Measurements from ENCODE around the gene ERN1. TPM values are rescaled to one million over a fixed set of nuclear protein-coding genes. Genes with fewer than 3 reads are reported as not detected.

The ERN1 gene
- total and polyA plus RNA-seq, 4 donors, result 8.3 to 34.2 (median 19.4) TPM

DNA sequence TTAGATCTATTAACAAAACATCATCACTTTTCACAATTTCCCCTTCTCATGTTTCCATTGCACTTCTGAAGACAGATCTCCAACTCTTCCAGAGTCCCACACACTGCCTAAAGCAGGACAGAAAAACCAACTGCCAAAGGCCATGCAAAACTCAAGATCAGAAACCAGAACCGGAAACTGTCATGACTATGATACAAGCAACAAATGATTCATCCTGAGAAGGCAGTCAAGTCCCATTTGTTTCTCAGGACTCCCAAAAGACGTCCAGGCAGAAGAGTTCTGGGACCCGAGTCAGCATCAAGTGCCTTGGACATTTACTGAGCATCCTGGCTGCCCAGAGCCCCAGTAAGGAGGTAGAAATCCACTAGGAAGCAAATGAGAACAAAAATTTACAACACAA lies 38.8 kb downstream of the ERN1 start:
- Histone ChIP-seq H3K36me3 (ENCODE audit: control insufficient read depth in 4 of 4, insufficient read depth in 4 of 4, low read length in 4 of 4) (peaks cover 0 to 4% (median 1%) of the 10 kb centered on the region in 4 donors), H3K4me1 (ENCODE audit: control insufficient read depth in 5 of 5, insufficient read depth in 5 of 5, low read length in 5 of 5) (peaks cover 0 to 10% (median 4%) of the 10 kb centered on the region in 5 donors), H3K27ac (ENCODE audit: low read depth in 1 of 2, low read length in 1 of 2) (no peak overlapping the region), H3K4me3 (no peak overlapping the region), H3K27me3 (ENCODE audit: control insufficient read depth in 3 of 3, insufficient read depth in 3 of 3, low read length in 2 of 3) (no peaks in the 10 kb centered on the region), H3K9me3 (ENCODE audit: control insufficient read depth in 4 of 4, insufficient read depth in 3 of 4, low read length in 3 of 4) (peaks cover 0 to 2% (median 0%) of the 10 kb centered on the region in 4 donors), H3K9ac (ENCODE audit: insufficient read depth in 1 of 2, low read length in 2 of 2) (no peak overlapping the region)
- ATAC-seq (ENCODE audit: insufficient read depth, low FRiP score), result no peak
- WGBS, 2 donors, result 81 to 93% methylated on average over 3 of the region's 3 CpGs
- DNase-seq, result no peak
- TF ChIP-seq, protein P1, sequence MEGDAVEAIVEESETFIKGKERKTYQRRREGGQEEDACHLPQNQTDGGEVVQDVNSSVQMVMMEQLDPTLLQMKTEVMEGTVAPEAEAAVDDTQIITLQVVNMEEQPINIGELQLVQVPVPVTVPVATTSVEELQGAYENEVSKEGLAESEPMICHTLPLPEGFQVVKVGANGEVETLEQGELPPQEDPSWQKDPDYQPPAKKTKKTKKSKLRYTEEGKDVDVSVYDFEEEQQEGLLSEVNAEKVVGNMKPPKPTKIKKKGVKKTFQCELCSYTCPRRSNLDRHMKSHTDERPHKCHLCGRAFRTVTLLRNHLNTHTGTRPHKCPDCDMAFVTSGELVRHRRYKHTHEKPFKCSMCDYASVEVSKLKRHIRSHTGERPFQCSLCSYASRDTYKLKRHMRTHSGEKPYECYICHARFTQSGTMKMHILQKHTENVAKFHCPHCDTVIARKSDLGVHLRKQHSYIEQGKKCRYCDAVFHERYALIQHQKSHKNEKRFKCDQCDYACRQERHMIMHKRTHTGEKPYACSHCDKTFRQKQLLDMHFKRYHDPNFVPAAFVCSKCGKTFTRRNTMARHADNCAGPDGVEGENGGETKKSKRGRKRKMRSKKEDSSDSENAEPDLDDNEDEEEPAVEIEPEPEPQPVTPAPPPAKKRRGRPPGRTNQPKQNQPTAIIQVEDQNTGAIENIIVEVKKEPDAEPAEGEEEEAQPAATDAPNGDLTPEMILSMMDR (IDR thresholded peaks at IDR 0.05; ENCODE audit: control extremely low read depth, extremely low read depth), result no peak

DNA sequence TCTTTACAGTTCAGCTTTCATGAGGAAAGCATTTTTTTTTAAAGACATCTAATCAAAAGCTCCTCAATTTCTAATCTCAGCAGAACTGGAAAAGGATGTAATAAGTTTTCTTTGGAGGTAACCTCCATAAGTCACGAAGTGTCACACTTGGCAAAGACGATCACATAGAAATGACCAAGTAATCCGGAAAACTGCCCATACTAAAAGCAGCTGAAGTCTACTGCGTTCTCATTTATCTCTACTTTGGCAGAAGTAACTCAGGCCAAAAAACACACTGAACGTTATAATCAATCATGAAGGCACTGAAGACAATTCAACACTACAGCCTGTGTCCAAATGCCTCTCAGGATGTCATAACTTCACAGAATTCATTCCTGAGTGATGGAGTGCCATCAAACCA lies 39.8 kb downstream of the ERN1 start:
- Histone ChIP-seq H3K4me3 (no peak overlapping the region), H3K9me3 (ENCODE audit: control insufficient read depth in 4 of 4, insufficient read depth in 3 of 4, low read length in 3 of 4) (peaks cover 0 to 2% (median 0%) of the 10 kb centered on the region in 4 donors), H3K9ac (ENCODE audit: insufficient read depth in 1 of 2, low read length in 2 of 2) (no peak overlapping the region), H3K27me3 (ENCODE audit: control insufficient read depth in 3 of 3, insufficient read depth in 3 of 3, low read length in 2 of 3) (no peaks in the 10 kb centered on the region), H3K4me1 (ENCODE audit: control insufficient read depth in 5 of 5, insufficient read depth in 5 of 5, low read length in 5 of 5) (peaks cover 0 to 11% (median 4%) of the 10 kb centered on the region in 5 donors), H3K36me3 (ENCODE audit: control insufficient read depth in 4 of 4, insufficient read depth in 4 of 4, low read length in 4 of 4) (peaks cover 0 to 4% (median 1%) of the 10 kb centered on the region in 4 donors), H3K27ac (ENCODE audit: low read depth in 1 of 2, low read length in 1 of 2) (no peak overlapping the region)
- WGBS, 2 donors, result 80 to 92% methylated on average over 5 of the region's 5 CpGs
- no peak for ATAC-seq (ENCODE audit: insufficient read depth, low FRiP score)
- peak in 1 of 3 donors; percentile 32 for DNase-seq
- TF ChIP-seq, protein P1 (IDR thresholded peaks at IDR 0.05; ENCODE audit: control extremely low read depth, extremely low read depth), result no peak

DNA sequence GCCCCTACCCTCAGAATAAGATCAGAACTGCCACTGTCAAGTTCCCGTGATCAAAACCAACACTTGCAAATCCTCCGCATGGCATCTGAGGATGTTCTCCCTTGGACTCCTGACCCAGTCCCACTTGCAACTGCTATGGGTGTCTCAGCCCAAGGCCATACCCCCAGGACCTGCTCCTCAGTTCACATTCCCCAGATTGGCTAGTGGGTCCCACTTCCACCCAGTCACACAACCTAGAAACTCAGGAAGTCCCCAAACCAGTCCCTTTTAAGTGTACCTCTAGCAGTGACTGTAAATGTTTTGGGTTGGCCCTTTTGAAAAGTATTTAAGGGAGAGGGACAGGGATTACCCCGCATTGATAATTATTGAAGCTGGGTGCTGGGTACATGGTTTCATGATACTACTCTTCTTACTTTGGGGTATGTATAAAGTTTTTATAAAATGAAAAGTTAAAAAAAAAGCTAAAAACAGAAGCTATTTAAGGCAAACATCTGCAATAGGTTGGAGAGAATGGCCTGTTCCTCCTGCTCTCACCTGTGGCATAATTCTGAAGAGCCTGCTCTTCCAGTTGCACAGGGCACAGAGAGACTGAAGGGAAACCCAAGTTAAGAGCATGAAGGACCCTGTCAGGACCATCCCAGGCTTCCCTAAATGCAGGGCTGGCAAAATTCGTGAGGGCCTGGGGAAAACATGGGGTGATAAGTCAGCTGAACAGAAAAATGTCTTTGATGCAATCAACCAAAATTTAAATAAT lies 42.5 kb downstream of the ERN1 start:
- TF ChIP-seq, protein P1 (IDR thresholded peaks at IDR 0.05; ENCODE audit: control extremely low read depth, extremely low read depth), result no peak
- no peak overlapping the region for H3K27ac ChIP-seq (ENCODE audit: low read depth in 1 of 2, low read length in 1 of 2)
- DNase-seq, result no peak
- ATAC-seq (ENCODE audit: insufficient read depth, low FRiP score), result no peak
- H3K9ac ChIP-seq (ENCODE audit: insufficient read depth in 1 of 2, low read length in 2 of 2), result no peak overlapping the region
- peaks cover 0 to 4% (median 0%) of the 10 kb centered on the region in 4 donors for H3K36me3 ChIP-seq (ENCODE audit: control insufficient read depth in 4 of 4, insufficient read depth in 4 of 4, low read length in 4 of 4)
- peaks cover 0 to 2% (median 0%) of the 10 kb centered on the region in 4 donors for H3K9me3 ChIP-seq (ENCODE audit: control insufficient read depth in 4 of 4, insufficient read depth in 3 of 4, low read length in 3 of 4)
- WGBS, 2 donors, result 82 to 83% methylated on average over 4 of the region's 4 CpGs
- H3K4me3 ChIP-seq, result no peak overlapping the region
- peaks cover 2 to 21% (median 6%) of the 10 kb centered on the region in 5 donors for H3K4me1 ChIP-seq (ENCODE audit: control insufficient read depth in 5 of 5, insufficient read depth in 5 of 5, low read length in 5 of 5)
- H3K27me3 ChIP-seq (ENCODE audit: control insufficient read depth in 3 of 3, insufficient read depth in 3 of 3, low read length in 2 of 3), result no peaks in the 10 kb centered on the region
